PFSK-1 (cell line): ENCODE data around the gene ZNF740.

Source experiments
- POLR2AphosphoS5 ChIP-seq: IDR thresholded peaks from 2 replicates; pipeline ENCODE4 v1.6.1; 2012; ENCODE audit warnings: low read depth, mild to moderate bottlenecking, control low read depth, low read length, moderate library complexity
- SIN3A ChIP-seq: IDR thresholded peaks from 2 replicates; pipeline ENCODE4 v1.6.1; 2012; ENCODE audit warnings: mild to moderate bottlenecking, low read length, moderate library complexity, borderline replicate concordance; ENCODE audit not compliant: insufficient read depth
- TAF1 ChIP-seq: IDR thresholded peaks from 2 replicates; pipeline ENCODE4 v1.6.1; 2012; ENCODE audit warnings: low read length, control low read depth, borderline replicate concordance; ENCODE audit not compliant: insufficient read depth
- TF ChIP-seq, protein P1 (sequence below), 2 experiments: IDR thresholded peaks; 2 replicates each; pipeline versions ENCODE4 v1.6.1 to v1.8.0; 2011 to 2012; ENCODE audit warnings: low read depth in 2 of 2, low read length in 2 of 2, control low read depth in 1 of 2, inconsistent platforms in 1 of 2, mild to moderate bottlenecking in 1 of 2, moderate library complexity in 1 of 2; ENCODE audit not compliant: insufficient read depth in 1 of 2

DNA sequence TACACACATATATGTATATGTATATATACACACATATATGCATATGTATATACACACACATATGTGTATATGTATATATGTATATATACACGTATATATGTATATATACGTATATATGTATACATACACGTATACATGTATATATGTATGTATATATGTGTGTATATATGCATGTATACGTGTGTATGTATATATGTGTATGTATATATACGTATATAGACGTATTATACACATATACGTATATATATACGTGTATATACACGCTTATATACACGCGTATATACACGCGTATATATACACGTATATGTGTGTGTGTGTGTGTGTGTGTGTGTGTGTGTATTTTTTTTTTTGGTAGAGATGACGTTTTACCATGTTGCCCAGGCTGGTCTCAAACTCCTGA is 32.9 kb upstream of the ZNF740 start:
- TF ChIP-seq TAF1 (no peak), POLR2AphosphoS5 (no peak), SIN3A (no peak)
- TF ChIP-seq, protein P1, sequence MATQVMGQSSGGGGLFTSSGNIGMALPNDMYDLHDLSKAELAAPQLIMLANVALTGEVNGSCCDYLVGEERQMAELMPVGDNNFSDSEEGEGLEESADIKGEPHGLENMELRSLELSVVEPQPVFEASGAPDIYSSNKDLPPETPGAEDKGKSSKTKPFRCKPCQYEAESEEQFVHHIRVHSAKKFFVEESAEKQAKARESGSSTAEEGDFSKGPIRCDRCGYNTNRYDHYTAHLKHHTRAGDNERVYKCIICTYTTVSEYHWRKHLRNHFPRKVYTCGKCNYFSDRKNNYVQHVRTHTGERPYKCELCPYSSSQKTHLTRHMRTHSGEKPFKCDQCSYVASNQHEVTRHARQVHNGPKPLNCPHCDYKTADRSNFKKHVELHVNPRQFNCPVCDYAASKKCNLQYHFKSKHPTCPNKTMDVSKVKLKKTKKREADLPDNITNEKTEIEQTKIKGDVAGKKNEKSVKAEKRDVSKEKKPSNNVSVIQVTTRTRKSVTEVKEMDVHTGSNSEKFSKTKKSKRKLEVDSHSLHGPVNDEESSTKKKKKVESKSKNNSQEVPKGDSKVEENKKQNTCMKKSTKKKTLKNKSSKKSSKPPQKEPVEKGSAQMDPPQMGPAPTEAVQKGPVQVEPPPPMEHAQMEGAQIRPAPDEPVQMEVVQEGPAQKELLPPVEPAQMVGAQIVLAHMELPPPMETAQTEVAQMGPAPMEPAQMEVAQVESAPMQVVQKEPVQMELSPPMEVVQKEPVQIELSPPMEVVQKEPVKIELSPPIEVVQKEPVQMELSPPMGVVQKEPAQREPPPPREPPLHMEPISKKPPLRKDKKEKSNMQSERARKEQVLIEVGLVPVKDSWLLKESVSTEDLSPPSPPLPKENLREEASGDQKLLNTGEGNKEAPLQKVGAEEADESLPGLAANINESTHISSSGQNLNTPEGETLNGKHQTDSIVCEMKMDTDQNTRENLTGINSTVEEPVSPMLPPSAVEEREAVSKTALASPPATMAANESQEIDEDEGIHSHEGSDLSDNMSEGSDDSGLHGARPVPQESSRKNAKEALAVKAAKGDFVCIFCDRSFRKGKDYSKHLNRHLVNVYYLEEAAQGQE (IDR thresholded peaks at IDR 0.05; ENCODE audit: insufficient read depth in 1 of 2, low read depth in 2 of 2, low read length in 2 of 2), result no peak
